Vein endothelial cell (primary cell): ENCODE measurements around the gene KRTAP4-8. TPM values are rescaled to one million over a fixed set of nuclear protein-coding genes. Genes with fewer than 3 reads are reported as not detected.

Experiments used
- total RNA-seq: library from RNA; depleted of rRNA; stranded (reverse); fragments of >200 nt; gene quantifications from 2 replicates; pipeline ENCODE4 v1.2.3, GENCODE V29; 2012

KRTAP4-8 gene
- not detected in 2 replicates for total RNA-seq

GRCh38 chr17:41098042-41098441 is at the start of gene KRTAP4-8:
Gene KRTAP4-8, minus strand, starts transcription at chr17:41098142. Its CDS starts 58 bp downstream, at chr17:41098084.

GRCh38 chr17:41140360-41141131 is 42.6 kb upstream of the KRTAP4-8 start, which contains the start of gene KRTAP4-6:
Gene KRTAP4-6, minus strand, starts transcription at chr17:41140544. Its CDS starts 57 bp downstream, at chr17:41140487.

GRCh38 chr17:41123991-41124371 is 26.0 kb upstream of the KRTAP4-8 start, which contains the start of gene KRTAP4-12:
Gene KRTAP4-12, minus strand, starts transcription at chr17:41124182. Its CDS starts 60 bp downstream, at chr17:41124122.

GRCh38 chr17:41117846-41118386 is 20.0 kb upstream of the KRTAP4-8 start, which contains the start of gene KRTAP4-11:
Gene KRTAP4-11, minus strand, starts transcription at chr17:41118373. Its CDS starts 58 bp downstream, at chr17:41118315.

GRCh38 chr17:41105347-41105746 is 7.4 kb upstream of the KRTAP4-8 start, which contains the start of gene KRTAP4-9:
Gene KRTAP4-9, plus strand, starts transcription at chr17:41105389. Its CDS starts 0 bp downstream, at chr17:41105389.

GRCh38 chr17:41101586-41102259 is 3.8 kb upstream of the KRTAP4-8 start, which contains the start of gene KRTAP4-16:
Gene KRTAP4-16, minus strand, starts transcription at chr17:41102209. Its CDS starts 0 bp downstream, at chr17:41102209.

GRCh38 chr17:41084100-41084856 is 13.7 kb downstream of the KRTAP4-8 start, which contains the start of gene KRTAP4-7:
Gene KRTAP4-7, plus strand, starts transcription at chr17:41084150. Its CDS starts 57 bp downstream, at chr17:41084207.

GRCh38 chr17:41065829-41066624 is 31.9 kb downstream of the KRTAP4-8 start, which contains the start of gene KRTAP2-4:
Gene KRTAP2-4, minus strand, starts transcription at chr17:41065879. Its CDS starts 34 bp downstream, at chr17:41065845.

GRCh38 chr17:41060052-41060604 is 37.8 kb downstream of the KRTAP4-8 start, which contains the start of gene KRTAP2-3:
Gene KRTAP2-3, minus strand, starts transcription at chr17:41060114. Its CDS starts 64 bp downstream, at chr17:41060050.

GRCh38 chr17:41055130-41055529 is 42.8 kb downstream of the KRTAP4-8 start, which contains the start of gene KRTAP2-2:
Gene KRTAP2-2, minus strand, starts transcription at chr17:41055230. Its CDS starts 19 bp downstream, at chr17:41055211.

Other genes with a start within 250 kb of the KRTAP4-8 start
- gene KRT12, start 230.9 kb downstream of the KRTAP4-8 start, total RNA-seq, result not detected in 2 replicates
- not detected in 2 replicates for gene KRT20, start 212.9 kb downstream of the KRTAP4-8 start, total RNA-seq
- not detected in 2 replicates for gene KRT23, start 160.5 kb downstream of the KRTAP4-8 start, total RNA-seq
- gene KRT39, start 131.2 kb downstream of the KRTAP4-8 start, total RNA-seq, result not detected in 2 replicates
- gene KRT40, start 113.8 kb downstream of the KRTAP4-8 start, total RNA-seq, result not detected in 2 replicates
- gene KRTAP3-3, start 104.0 kb downstream of the KRTAP4-8 start, total RNA-seq, result not detected in 2 replicates
- gene KRTAP3-2, start 98.2 kb downstream of the KRTAP4-8 start, total RNA-seq, result not detected in 2 replicates
- not detected in 2 replicates for gene KRTAP3-1, start 89.0 kb downstream of the KRTAP4-8 start, total RNA-seq
- not detected in 2 replicates for gene KRTAP1-5, start 70.9 kb downstream of the KRTAP4-8 start, total RNA-seq
- not detected in 2 replicates for gene KRTAP1-4, start 67.9 kb downstream of the KRTAP4-8 start, total RNA-seq
- gene KRTAP1-3, start 63.3 kb downstream of the KRTAP4-8 start, total RNA-seq, result not detected in 2 replicates
- gene KRTAP1-1, start 56.7 kb downstream of the KRTAP4-8 start, total RNA-seq, result not detected in 2 replicates
- gene KRTAP2-1, start 50.8 kb downstream of the KRTAP4-8 start, total RNA-seq, result not detected in 2 replicates
- not detected in 2 replicates for gene KRTAP2-2, start 42.9 kb downstream of the KRTAP4-8 start, total RNA-seq
- not detected in 2 replicates for gene KRTAP2-3, start 38.0 kb downstream of the KRTAP4-8 start, total RNA-seq
- gene KRTAP2-4, start 32.3 kb downstream of the KRTAP4-8 start, total RNA-seq, result not detected in 2 replicates
- gene KRTAP4-7, start 14.0 kb downstream of the KRTAP4-8 start, total RNA-seq, result not detected in 2 replicates
- gene KRTAP4-16, start 4.1 kb upstream of the KRTAP4-8 start, total RNA-seq, result not detected in 2 replicates
- not detected in 2 replicates for gene KRTAP4-9, start 7.2 kb upstream of the KRTAP4-8 start, total RNA-seq
- gene KRTAP4-11, start 20.2 kb upstream of the KRTAP4-8 start, total RNA-seq, result not detected in 2 replicates
- gene KRTAP4-12, start 26.0 kb upstream of the KRTAP4-8 start, total RNA-seq, result not detected in 2 replicates
- gene KRTAP4-6, start 42.4 kb upstream of the KRTAP4-8 start, total RNA-seq, result not detected in 2 replicates
- not detected in 2 replicates for gene KRTAP4-5, start 51.7 kb upstream of the KRTAP4-8 start, total RNA-seq
- gene KRTAP4-4, start 62.6 kb upstream of the KRTAP4-8 start, total RNA-seq, result not detected in 2 replicates
- gene KRTAP4-3, start 70.1 kb upstream of the KRTAP4-8 start, total RNA-seq, result not detected in 2 replicates
- not detected in 2 replicates for gene KRTAP4-2, start 80.1 kb upstream of the KRTAP4-8 start, total RNA-seq
- not detected in 2 replicates for gene KRTAP4-1, start 86.8 kb upstream of the KRTAP4-8 start, total RNA-seq
- not detected in 2 replicates for gene KRTAP9-1, start 91.7 kb upstream of the KRTAP4-8 start, total RNA-seq
- gene KRTAP9-2, start 128.5 kb upstream of the KRTAP4-8 start, total RNA-seq, result not detected in 2 replicates
- not detected in 2 replicates for gene KRTAP9-3, start 134.3 kb upstream of the KRTAP4-8 start, total RNA-seq
- not detected in 2 replicates for gene KRTAP9-8, start 139.9 kb upstream of the KRTAP4-8 start, total RNA-seq
- not detected in 2 replicates for gene KRTAP9-4, start 151.5 kb upstream of the KRTAP4-8 start, total RNA-seq
- gene KRTAP9-9, start 157.2 kb upstream of the KRTAP4-8 start, total RNA-seq, result not detected in 2 replicates
- not detected in 2 replicates for gene KRTAP9-6, start 167.2 kb upstream of the KRTAP4-8 start, total RNA-seq
- not detected in 2 replicates for gene KRTAP9-7, start 177.6 kb upstream of the KRTAP4-8 start, total RNA-seq
- gene KRTAP29-1, start 204.7 kb upstream of the KRTAP4-8 start, total RNA-seq, result not detected in 2 replicates
- gene KRTAP16-1, start 211.2 kb upstream of the KRTAP4-8 start, total RNA-seq, result not detected in 2 replicates
- gene KRTAP17-1, start 217.6 kb upstream of the KRTAP4-8 start, total RNA-seq, result not detected in 2 replicates